ENCODE results near the gene CPO.
A peak's percentile ranks its signal among the peaks of the same experiment; 100 is the strongest.

The CPO gene

DNA sequence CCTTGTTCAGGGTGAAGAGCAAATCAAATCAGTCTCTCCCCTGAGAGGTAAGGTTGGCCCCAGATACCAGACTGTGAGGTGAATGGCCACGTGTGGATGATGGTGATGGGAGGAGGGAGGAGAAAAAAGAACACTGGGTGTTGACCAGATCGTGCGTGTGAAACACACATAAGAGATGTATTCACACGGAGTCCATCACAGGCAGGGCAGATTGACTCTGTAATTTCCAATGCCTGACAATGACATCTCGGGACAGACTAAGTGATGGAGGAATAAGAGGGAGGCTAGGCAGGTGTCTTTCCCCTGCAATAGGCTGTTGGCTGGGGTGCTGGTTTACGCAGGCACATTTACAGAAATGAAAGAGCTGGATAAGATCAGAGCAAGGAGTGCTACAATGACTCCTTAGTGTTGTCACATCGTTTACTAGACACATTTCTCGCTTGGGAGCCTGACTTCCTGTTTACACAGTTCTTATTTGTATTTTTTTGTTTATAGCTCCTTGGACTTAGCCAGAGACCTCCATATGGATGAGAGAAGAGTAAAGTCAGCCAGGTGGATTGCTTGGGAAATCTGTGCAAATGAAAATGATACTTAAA, 43.1 kb downstream of the CPO start:
- TF ChIP-seq POLR2A (IDR thresholded peaks at IDR 0.05; ENCODE audit: low read depth, low read length) = no peak
- FAIRE-seq = no peak
- DNase-seq (ENCODE audit: insufficient read length, low spot score) = no peak

- no peak for TF ChIP-seq POLR2A (IDR thresholded peaks at IDR 0.05; ENCODE audit: low read depth, low read length)
- DNase-seq (ENCODE audit: insufficient read length, low spot score) = no peak
- no peak for FAIRE-seq
These were observed 44.0 kb downstream of the CPO start for GRCh38 chr2:206983161-206983859.

GRCh38 chr2:206984206-206984605, 44.9 kb downstream of the CPO start:
- DNase-seq (ENCODE audit: insufficient read length, low spot score) (no peak), FAIRE-seq (no peak)
- TF ChIP-seq POLR2A (IDR thresholded peaks at IDR 0.05; ENCODE audit: low read depth, low read length) = no peak

DNA sequence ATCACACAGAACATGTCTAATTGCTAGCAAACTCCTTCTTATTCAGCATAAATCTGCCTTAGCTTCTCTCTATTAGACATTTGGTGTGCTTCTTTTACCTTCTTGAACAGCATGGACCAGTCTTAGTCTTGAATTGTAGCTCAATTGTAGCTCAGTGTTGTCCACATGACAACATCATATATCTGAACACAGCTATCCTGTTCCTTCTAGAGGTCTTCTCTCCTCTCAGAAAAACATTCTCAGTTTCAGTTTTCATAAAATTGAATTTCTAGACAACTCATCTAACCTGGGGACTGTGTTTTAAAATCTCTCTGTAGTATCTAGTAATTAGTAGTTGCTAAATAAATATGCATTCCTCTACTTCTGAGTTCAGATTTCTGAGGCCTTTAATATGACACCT, 47.6 kb downstream of the CPO start:
- TF ChIP-seq POLR2A (IDR thresholded peaks at IDR 0.05; ENCODE audit: low read depth, low read length) = no peak
- DNase-seq (ENCODE audit: insufficient read length, low spot score) = no peak
- FAIRE-seq = no peak

- TF ChIP-seq POLR2A (IDR thresholded peaks at IDR 0.05; ENCODE audit: low read depth, low read length) = no peak
- FAIRE-seq = no peak
- no peak for DNase-seq (ENCODE audit: insufficient read length, low spot score)
These were observed 48.5 kb downstream of the CPO start for GRCh38 chr2:206987810-206988209.

GRCh38 chr2:206988884-206989283, 49.6 kb downstream of the CPO start:
- DNase-seq (ENCODE audit: insufficient read length, low spot score) (no peak), FAIRE-seq (no peak)
- no peak for TF ChIP-seq POLR2A (IDR thresholded peaks at IDR 0.05; ENCODE audit: low read depth, low read length)

DNA sequence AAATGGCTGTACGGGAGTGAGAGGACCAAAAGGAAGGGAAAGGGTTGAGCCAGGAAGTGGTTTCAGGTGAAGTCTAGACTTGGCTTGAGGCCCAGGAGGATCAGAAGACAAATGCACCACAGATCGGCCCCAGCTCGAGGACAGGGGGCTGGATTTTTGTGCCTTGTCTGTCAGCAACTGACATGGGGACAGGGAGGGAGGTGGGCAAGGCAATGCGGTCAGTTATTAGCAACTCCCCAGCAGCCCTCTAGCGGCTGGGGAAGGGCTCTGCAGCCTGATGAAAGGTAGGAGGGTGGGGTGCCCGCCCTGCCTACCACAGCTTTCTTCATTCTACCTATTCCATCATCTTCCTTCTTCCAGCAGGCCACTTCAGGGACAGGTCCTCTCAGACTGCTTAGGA, 50.0 kb downstream of the CPO start:
- FAIRE-seq = no peak
- TF ChIP-seq POLR2A (IDR thresholded peaks at IDR 0.05; ENCODE audit: low read depth, low read length) = no peak
- DNase-seq (ENCODE audit: insufficient read length, low spot score) = peak; percentile 24

- no peak for TF ChIP-seq POLR2A (IDR thresholded peaks at IDR 0.05; ENCODE audit: low read depth, low read length)
- DNase-seq (ENCODE audit: insufficient read length, low spot score) = no peak
- FAIRE-seq = no peak
These were observed 51.0 kb downstream of the CPO start for GRCh38 chr2:206990360-206990759.

- TF ChIP-seq POLR2A (IDR thresholded peaks at IDR 0.05; ENCODE audit: low read depth, low read length) = no peak
- no peak for DNase-seq (ENCODE audit: insufficient read length, low spot score)
- no peak for FAIRE-seq
These were observed 51.8 kb downstream of the CPO start for GRCh38 chr2:206991070-206991469.

DNA sequence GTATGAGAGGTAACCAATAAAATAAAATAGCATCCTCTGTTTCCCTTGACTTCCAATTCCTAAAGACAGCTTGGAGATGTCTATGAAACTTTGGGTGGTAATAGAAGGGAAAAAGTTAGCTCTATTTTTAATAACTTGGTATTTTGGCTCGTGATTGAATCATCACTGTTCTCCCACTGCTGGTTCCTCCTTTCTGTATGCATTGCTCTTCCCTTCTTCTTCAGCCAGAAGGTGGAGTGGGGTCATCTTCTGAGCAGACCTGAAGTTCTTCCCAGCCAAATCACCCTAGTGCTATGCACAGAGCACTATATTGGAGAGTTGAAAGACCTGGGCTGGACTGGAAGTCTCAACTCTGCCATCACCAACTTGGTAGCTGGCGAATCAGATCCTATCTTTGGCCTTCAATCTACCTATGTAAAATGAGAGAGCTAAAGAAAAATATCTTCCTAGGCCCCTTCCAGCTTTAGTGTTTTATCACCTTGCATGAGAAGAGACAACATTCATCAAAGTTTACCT, 54.1 kb downstream of the CPO start:
- DNase-seq (ENCODE audit: insufficient read length, low spot score) (no peak), FAIRE-seq (no peak)
- no peak for TF ChIP-seq POLR2A (IDR thresholded peaks at IDR 0.05; ENCODE audit: low read depth, low read length)

DNA sequence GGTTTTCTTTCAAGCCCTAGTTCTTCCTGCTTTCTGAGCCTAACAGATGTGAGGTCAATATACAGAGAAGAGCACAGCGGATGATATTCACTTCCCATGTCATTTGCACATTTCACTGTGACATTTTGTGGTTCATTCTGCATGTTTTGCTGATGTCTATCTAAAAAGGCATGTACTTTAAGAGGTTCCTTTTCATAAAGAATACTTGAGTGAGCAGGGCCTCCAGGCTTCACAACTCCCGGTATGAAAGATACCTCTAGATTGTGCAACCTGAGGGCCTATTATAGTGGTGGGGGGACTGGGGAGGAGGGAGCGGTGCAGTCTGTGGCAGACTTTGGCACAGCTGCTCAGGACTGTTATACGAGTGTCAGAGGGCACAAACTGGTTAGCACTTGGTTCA, 54.6 kb downstream of the CPO start:
- no peak for TF ChIP-seq POLR2A (IDR thresholded peaks at IDR 0.05; ENCODE audit: low read depth, low read length)
- DNase-seq (ENCODE audit: insufficient read length, low spot score) (no peak), FAIRE-seq (no peak)

GRCh38 chr2:206996556-206997065, 57.3 kb downstream of the CPO start:
- FAIRE-seq = no peak
- no peak for TF ChIP-seq POLR2A (IDR thresholded peaks at IDR 0.05; ENCODE audit: low read depth, low read length)
- DNase-seq (ENCODE audit: insufficient read length, low spot score) = no peak

DNA sequence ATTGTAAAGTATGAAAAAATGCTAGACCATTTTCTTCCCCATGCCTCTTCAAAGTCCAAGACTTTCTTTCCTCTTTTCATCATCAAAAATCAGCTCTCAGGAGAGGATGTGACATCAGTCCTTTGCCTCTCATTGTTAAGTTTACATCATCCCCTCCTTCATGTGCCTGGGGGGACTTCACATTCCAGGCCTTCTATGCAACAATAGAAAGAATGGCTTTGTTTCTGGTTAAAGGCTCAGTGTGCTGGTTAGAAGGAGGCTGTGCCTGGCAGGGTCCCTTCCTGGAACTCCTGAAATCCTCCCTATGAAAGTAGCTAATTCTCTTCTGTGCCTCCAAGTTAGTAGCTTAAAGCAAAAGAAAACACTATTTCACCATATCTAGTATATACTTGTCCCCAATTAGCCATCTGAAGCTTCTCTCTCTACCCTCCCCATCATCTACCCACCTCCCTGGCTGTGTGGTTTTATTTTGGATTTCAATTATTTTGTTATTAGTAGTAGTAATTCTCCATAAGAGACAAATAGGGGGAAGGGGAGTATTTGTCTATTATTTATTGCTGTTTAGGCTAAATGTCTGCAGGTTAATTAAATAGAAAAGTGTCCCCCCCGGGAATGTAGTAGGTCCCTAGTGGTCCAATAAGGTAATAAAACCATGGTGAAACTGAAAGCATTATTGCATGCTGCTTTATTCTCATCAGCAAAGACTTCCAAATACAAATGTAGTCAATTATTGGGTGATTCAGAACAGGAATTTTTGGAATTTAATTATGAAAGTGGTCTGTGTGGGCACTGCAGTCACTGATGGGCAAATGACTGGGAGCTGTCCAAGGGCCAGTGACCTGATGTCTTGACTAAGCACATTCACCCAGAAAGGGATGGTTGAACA, 69.0 kb downstream of the CPO start:
- DNase-seq (ENCODE audit: insufficient read length, low spot score) (no peak), FAIRE-seq (peak; percentile 73)
- TF ChIP-seq POLR2A (IDR thresholded peaks at IDR 0.05; ENCODE audit: low read depth, low read length) = no peak

GRCh38 chr2:207012461-207012860, 73.1 kb downstream of the CPO start:
- DNase-seq (ENCODE audit: insufficient read length, low spot score) (no peak), FAIRE-seq (peak; percentile 20)
- no peak for TF ChIP-seq POLR2A (IDR thresholded peaks at IDR 0.05; ENCODE audit: low read depth, low read length)

Measured in H54 (cell line).